Breast epithelium (tissue), 3 donors: ENCODE data around the gene UNC5A.

ENCODE experiments used
- CTCF ChIP-seq, 3 donors: fragments of 450-650 bp; IDR thresholded peaks; one replicate each; pipeline ENCODE4 v1.5.1; 2016 to 2017; ENCODE audit warnings: antibody characterized with exemption in 3 of 3, mild to moderate bottlenecking in 3 of 3, moderate library complexity in 3 of 3
- POLR2A ChIP-seq: fragments of 450-650 bp; IDR thresholded peaks from one replicate; pipeline ENCODE4 v1.6.1; 2016; ENCODE audit warnings: antibody characterized with exemption, mild to moderate bottlenecking, moderate library complexity

- TF ChIP-seq CTCF (IDR thresholded peaks at IDR 0.05) (no peak), POLR2A (no peak)
Measured at GRCh38 chr5:176848651-176849050, 38.3 kb downstream of the UNC5A start.
